Caco-2 (cell line): Measurements from ENCODE around the gene RIN3. TPM values are rescaled to one million over a fixed set of nuclear protein-coding genes. Genes with fewer than 3 reads are reported as not detected.

Source experiments
- BruUV-seq: library from RNA; stranded (reverse); fragments of 400-500 nt; replicated peaks from 2 replicates; lab custom pipeline; 2021; lab: Mats Ljungman, UMichigan
- CTCF ChIA-PET: fragments of 300-600 bp; sonication (Branson Sonifier 250); formaldehyde crosslinking; loops from one replicate; lab custom pipeline; 2022; ENCODE audit warnings: antibody characterized with exemption; lab: Charles Lee
- POLR2A ChIA-PET: fragments of 300-600 bp; sonication (Branson Sonifier 250); formaldehyde crosslinking; loops from one replicate; lab custom pipeline; 2022; ENCODE audit warnings: antibody characterized with exemption; lab: Charles Lee
- DNase-seq, 2 experiments: peaks; one replicate each; pipeline versions ENCODE4 v3.0.0 to v3.0.0-alpha.2; 2020 to 2022
- H3K27me3 ChIP-seq: replicated peaks from 2 replicates; pipeline ENCODE4 v1.6.0; 2011; ENCODE audit warnings: low read length; ENCODE audit not compliant: control insufficient read depth, insufficient read depth
- H3K36me3 ChIP-seq: 2 replicates; pipeline ENCODE4 v1.5.1; 2011; ENCODE audit warnings: low read length; ENCODE audit not compliant: control insufficient read depth, insufficient read depth
- H3K4me1 ChIP-seq: fragments of 250-450 bp; sonication (Bioruptor Pico); 2 replicates; pipeline ENCODE4 v1.5.1; 2020; ENCODE audit warnings: mild to moderate bottlenecking
- H3K4me3 ChIP-seq: 2 replicates; pipeline ENCODE4 v1.5.1; 2011; ENCODE audit warnings: low read depth, mild to moderate bottlenecking, control low read depth, low read length
- H3K9me3 ChIP-seq: fragments of 250-450 bp; sonication (Bioruptor Pico); 2 replicates; pipeline ENCODE4 v1.5.1; 2020; ENCODE audit warnings: mild to moderate bottlenecking, moderate library complexity
- H3K27ac Mint-ChIP-seq: one replicate; pipeline ENCODE4 v1.8.0; 2022; ENCODE audit warnings: mixed read lengths; ENCODE audit not compliant: unreplicated experiment
- H3K27me3 Mint-ChIP-seq: one replicate; pipeline ENCODE4 v1.8.0; 2022; ENCODE audit warnings: mixed read lengths; ENCODE audit not compliant: insufficient read depth, unreplicated experiment
- H3K36me3 Mint-ChIP-seq: one replicate; pipeline ENCODE4 v1.8.0; 2022; ENCODE audit warnings: mild to moderate bottlenecking, mixed read lengths; ENCODE audit not compliant: insufficient read depth, unreplicated experiment
- H3K4me1 Mint-ChIP-seq: one replicate; pipeline ENCODE4 v1.8.0; 2022; ENCODE audit warnings: low read depth, mixed read lengths; ENCODE audit not compliant: unreplicated experiment
- H3K4me3 Mint-ChIP-seq: one replicate; pipeline ENCODE4 v1.8.0; 2022; ENCODE audit warnings: mild to moderate bottlenecking, moderate library complexity, mixed read lengths; ENCODE audit not compliant: unreplicated experiment
- H3K9me3 Mint-ChIP-seq: one replicate; pipeline ENCODE4 v1.8.0; 2022; ENCODE audit warnings: mixed read lengths; ENCODE audit not compliant: unreplicated experiment
- intact Hi-C: fragments of 100-400 bp; cut with micrococcal nuclease; formaldehyde crosslinking; loops from one replicate; pipeline ENCODE4 v1.10.0; 2022; ENCODE audit not compliant: unreplicated experiment
- total RNA-seq: library from RNA; stranded (reverse); gene quantifications from 2 replicates; pipeline ENCODE4 v1.2.3, GENCODE V29; 2022
- TF ChIP-seq, protein P1 (sequence below), 2 experiments: fragments of 200-600 bp in 1 of 2; IDR thresholded peaks; 1 replicate in 1 of 2; 2 replicates in 1 of 2; pipeline versions ENCODE4 v1.5.1 to v1.8.0; 2011 to 2022; ENCODE audit warnings: antibody characterized with exemption in 1 of 2, control low read depth in 1 of 2, inconsistent platforms in 1 of 2, low read depth in 1 of 2, low read length in 1 of 2, mild to moderate bottlenecking in 1 of 2, moderate library complexity in 1 of 2; ENCODE audit not compliant: insufficient read depth in 1 of 2, severe bottlenecking in 1 of 2, unreplicated experiment in 1 of 2

Gene RIN3
- total RNA-seq, 1 experiment from 2014 or later, result 20.7 TPM

- no peaks in the 10 kb centered on the region for H3K36me3 ChIP-seq
- no TSS peak for BruUV-seq
- ChIA-PET POLR2A (no interaction called here), CTCF (no interaction called here)
- peaks cover 16% of the 10 kb centered on the region for H3K9me3 Mint-ChIP-seq
- no peaks in the 10 kb centered on the region for H3K27me3 Mint-ChIP-seq
- H3K4me1 ChIP-seq, result no peaks in the 10 kb centered on the region
- no peak overlapping the region for H3K4me3 Mint-ChIP-seq
- H3K9me3 ChIP-seq, result peaks cover 5% of the 10 kb centered on the region; the same call in 1 of the 2 replicates
- H3K27ac Mint-ChIP-seq, result no peak overlapping the region
- no peaks in the 10 kb centered on the region for H3K27me3 ChIP-seq
- intact Hi-C loops, result no loop called here
- DNase-seq, result no peak
- no peak overlapping the region for H3K4me3 ChIP-seq
- peaks cover 8% of the 10 kb centered on the region for H3K36me3 Mint-ChIP-seq
- TF ChIP-seq, protein P1, sequence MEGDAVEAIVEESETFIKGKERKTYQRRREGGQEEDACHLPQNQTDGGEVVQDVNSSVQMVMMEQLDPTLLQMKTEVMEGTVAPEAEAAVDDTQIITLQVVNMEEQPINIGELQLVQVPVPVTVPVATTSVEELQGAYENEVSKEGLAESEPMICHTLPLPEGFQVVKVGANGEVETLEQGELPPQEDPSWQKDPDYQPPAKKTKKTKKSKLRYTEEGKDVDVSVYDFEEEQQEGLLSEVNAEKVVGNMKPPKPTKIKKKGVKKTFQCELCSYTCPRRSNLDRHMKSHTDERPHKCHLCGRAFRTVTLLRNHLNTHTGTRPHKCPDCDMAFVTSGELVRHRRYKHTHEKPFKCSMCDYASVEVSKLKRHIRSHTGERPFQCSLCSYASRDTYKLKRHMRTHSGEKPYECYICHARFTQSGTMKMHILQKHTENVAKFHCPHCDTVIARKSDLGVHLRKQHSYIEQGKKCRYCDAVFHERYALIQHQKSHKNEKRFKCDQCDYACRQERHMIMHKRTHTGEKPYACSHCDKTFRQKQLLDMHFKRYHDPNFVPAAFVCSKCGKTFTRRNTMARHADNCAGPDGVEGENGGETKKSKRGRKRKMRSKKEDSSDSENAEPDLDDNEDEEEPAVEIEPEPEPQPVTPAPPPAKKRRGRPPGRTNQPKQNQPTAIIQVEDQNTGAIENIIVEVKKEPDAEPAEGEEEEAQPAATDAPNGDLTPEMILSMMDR (IDR thresholded peaks at IDR 0.05; ENCODE audit: insufficient read depth in 1 of 2, low read depth in 1 of 2, low read length in 1 of 2, severe bottlenecking in 1 of 2, unreplicated experiment in 1 of 2), result no peak
- H3K4me1 Mint-ChIP-seq, result no peaks in the 10 kb centered on the region
These were observed 104.0 kb downstream of the RIN3 start for GRCh38 chr14:92617581-92617980.

- H3K27me3 Mint-ChIP-seq, result no peaks in the 10 kb centered on the region
- no TSS peak for BruUV-seq
- H3K4me3 ChIP-seq, result no peak overlapping the region
- H3K9me3 Mint-ChIP-seq, result peaks cover 31% of the 10 kb centered on the region
- H3K4me1 Mint-ChIP-seq, result peaks cover 7% of the 10 kb centered on the region
- CTCF ChIA-PET, result interaction anchor here (0.6 kb wide), 1 partner anchor 69 kb away, joined by 3 read pairs; no protein-coding TSS in a partner anchor
- peaks cover 5% of the 10 kb centered on the region; the same call in 1 of the 2 replicates for H3K9me3 ChIP-seq
- no peaks in the 10 kb centered on the region for H3K4me1 ChIP-seq
- H3K27me3 ChIP-seq, result no peaks in the 10 kb centered on the region
- H3K4me3 Mint-ChIP-seq, result no peak overlapping the region
- H3K36me3 ChIP-seq, result no peaks in the 10 kb centered on the region
- H3K36me3 Mint-ChIP-seq, result peaks cover 6% of the 10 kb centered on the region
- intact Hi-C loops, result no loop called here
- POLR2A ChIA-PET, result no interaction called here
- TF ChIP-seq, protein P1 (IDR thresholded peaks at IDR 0.05; ENCODE audit: insufficient read depth in 1 of 2, low read depth in 1 of 2, low read length in 1 of 2, severe bottlenecking in 1 of 2, unreplicated experiment in 1 of 2), result no peak
- DNase-seq, result no peak
- no peak overlapping the region for H3K27ac Mint-ChIP-seq
These were observed 106.3 kb downstream of the RIN3 start for GRCh38 chr14:92619671-92620456.

- BruUV-seq, result no TSS peak
- Mint-ChIP-seq H3K9me3 (peaks cover 56% of the 10 kb centered on the region), H3K36me3 (peaks cover 16% of the 10 kb centered on the region), H3K4me3 (no peak overlapping the region), H3K4me1 (peaks cover 9% of the 10 kb centered on the region), H3K27me3 (no peaks in the 10 kb centered on the region), H3K27ac (no peak overlapping the region)
- Histone ChIP-seq H3K36me3 (no peaks in the 10 kb centered on the region), H3K4me1 (no peaks in the 10 kb centered on the region), H3K9me3 (peaks cover 8% of the 10 kb centered on the region), H3K27me3 (no peaks in the 10 kb centered on the region), H3K4me3 (no peak overlapping the region)
- POLR2A ChIA-PET, result no interaction called here
- CTCF ChIA-PET, result no interaction called here
- TF ChIP-seq, protein P1 (IDR thresholded peaks at IDR 0.05; ENCODE audit: insufficient read depth in 1 of 2, low read depth in 1 of 2, low read length in 1 of 2, severe bottlenecking in 1 of 2, unreplicated experiment in 1 of 2), result no peak
- intact Hi-C loops, result no loop called here
- no peak for DNase-seq
These were observed 108.7 kb downstream of the RIN3 start for GRCh38 chr14:92622311-92622710.
